H1 (cell line): ENCODE results near the gene COLEC11. TPM values are rescaled to one million over a fixed set of nuclear protein-coding genes. Genes with fewer than 3 reads are reported as not detected.

Experiments used
- CBX8 ChIP-seq: fragments of 300-800, 300-1000 bp; sonication (generic); IDR thresholded peaks from 2 replicates; pipeline ENCODE4 v1.7.1; 2016; ENCODE audit warnings: low read depth, low read length, borderline replicate concordance
- CREB1 ChIP-seq: IDR thresholded peaks from 2 replicates; pipeline ENCODE4 v1.6.1; 2012; ENCODE audit warnings: inconsistent platforms
- E2F6 ChIP-seq: IDR thresholded peaks from 2 replicates; pipeline ENCODE4 v1.6.1; 2012; ENCODE audit warnings: inconsistent platforms
- FOSL1 ChIP-seq: IDR thresholded peaks from 2 replicates; pipeline ENCODE4 v1.6.1; 2011; ENCODE audit warnings: mild to moderate bottlenecking, low read depth, low read length, moderate library complexity; ENCODE audit not compliant: insufficient read depth
- HDAC2 ChIP-seq, 2 experiments: fragments of 300-600 bp in 1 of 2; sonication (generic) in 1 of 2; IDR thresholded peaks; 2 replicates each; pipeline ENCODE4 v1.6.1; 2011 to 2012; ENCODE audit warnings: low read depth in 2 of 2, low read length in 2 of 2, mild to moderate bottlenecking in 2 of 2, moderate library complexity in 2 of 2, borderline replicate concordance in 1 of 2, inconsistent platforms in 1 of 2
- HDAC6 ChIP-seq: IDR thresholded peaks from one replicate; pipeline ENCODE4 v1.7.1; 2012; ENCODE audit warnings: low read depth, mild to moderate bottlenecking, inconsistent platforms, low read length, moderate library complexity
- JUND ChIP-seq: IDR thresholded peaks from 2 replicates; pipeline ENCODE4 v1.6.1; 2011; ENCODE audit warnings: mild to moderate bottlenecking, improper control_type of control experiment, low read length
- POU5F1 ChIP-seq: IDR thresholded peaks from 2 replicates; pipeline ENCODE4 v1.6.1; 2011; ENCODE audit warnings: low read depth, mild to moderate bottlenecking, low read length, moderate library complexity
- USF2 ChIP-seq: IDR thresholded peaks from 2 replicates; pipeline ENCODE4 v1.6.1; 2011; ENCODE audit warnings: low read length, improper control_type of control experiment
- polyA plus RNA-seq, 7 experiments: library from polyadenylated mRNA; depleted of rRNA in 3 of 7; stranded (reverse) in 5 of 7; unstranded in 2 of 7; fragments of >200 nt in 5 of 7; fragments of 200-250 nt in 2 of 7; gene quantifications; 1 replicate in 5 of 7; 2 replicates in 1 of 7; 4 replicates in 1 of 7; pipeline versions ENCODE4 v1.2.1 to v1.2.3, GENCODE V29; 2011 to 2013; ENCODE audit warnings: missing spikeins in 2 of 7, mixed read lengths in 2 of 7
- total RNA-seq: library from RNA; stranded (reverse); fragmentation: NEBNext Ultra II Directional; extraction: Animal tissue kit (Norgen Biotek cat#: 25700); gene quantifications from 2 replicates; pipeline ENCODE4 v1.2.1, GENCODE V29; 2021
- TF ChIP-seq, protein P1 (sequence below): IDR thresholded peaks from 2 replicates; pipeline ENCODE4 v1.6.1; 2012; ENCODE audit warnings: inconsistent platforms

Gene COLEC11
- total and polyA plus RNA-seq, 2 of the 8 experiments (the other 6 are each of a cell fraction or from before 2014, with no cell fraction given) = 0.47 to 0.80 TPM

DNA sequence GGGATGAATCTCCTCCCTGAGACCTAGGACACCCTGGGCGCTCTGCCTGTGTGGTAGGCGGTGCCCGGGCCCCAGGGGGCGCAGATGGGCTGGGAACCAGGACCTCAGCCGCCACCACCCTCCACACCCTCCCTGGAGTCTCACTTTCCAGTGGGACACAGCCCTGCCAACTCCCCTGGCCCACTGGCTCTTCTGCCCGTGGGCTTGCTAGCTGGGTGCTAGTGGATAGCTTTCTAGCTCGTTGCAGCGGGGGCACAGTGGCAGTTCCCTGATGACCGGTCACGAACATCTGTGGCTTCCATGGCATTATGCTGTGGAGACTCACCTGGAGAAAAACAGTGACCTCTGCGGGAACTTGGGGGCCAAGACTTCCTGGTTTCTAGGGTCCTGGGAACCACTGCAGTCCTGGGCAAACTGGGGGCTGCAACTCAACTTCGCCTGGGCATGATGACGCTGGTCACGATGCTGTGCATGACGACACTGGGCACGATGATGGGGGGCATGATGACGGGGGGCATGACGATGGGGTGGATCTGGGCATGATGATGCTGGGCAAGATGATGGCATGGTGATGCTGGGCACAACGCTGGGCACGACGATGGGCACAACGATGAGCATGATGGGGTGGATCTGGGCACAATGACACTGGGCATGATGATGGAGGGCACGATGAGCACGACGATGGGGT lies 32.0 kb downstream of the COLEC11 start (continued):
- TF ChIP-seq, protein P1, sequence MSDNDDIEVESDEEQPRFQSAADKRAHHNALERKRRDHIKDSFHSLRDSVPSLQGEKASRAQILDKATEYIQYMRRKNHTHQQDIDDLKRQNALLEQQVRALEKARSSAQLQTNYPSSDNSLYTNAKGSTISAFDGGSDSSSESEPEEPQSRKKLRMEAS = no peak
- no peak for TF ChIP-seq HDAC2 (IDR thresholded peaks at IDR 0.05; ENCODE audit: borderline replicate concordance in 1 of 2, low read depth in 2 of 2, low read length in 2 of 2)
- no peak for TF ChIP-seq USF2
- no peak for TF ChIP-seq E2F6
- TF ChIP-seq HDAC6 = no peak
- TF ChIP-seq CREB1 = no peak
- TF ChIP-seq FOSL1 = no peak
- TF ChIP-seq JUND = no peak
- TF ChIP-seq POU5F1 = no peak
- no peak for TF ChIP-seq CBX8
